ENCODE measurements around the gene ZNF44. TPM values are rescaled to one million over a fixed set of nuclear protein-coding genes. Genes with fewer than 3 reads are reported as not detected.

ZNF44 gene
- total and polyA plus RNA-seq, 2 of the 13 experiments (the other 11 are each of a cell fraction or from before 2014, with no cell fraction given): 6.9 to 15.7 TPM

- TF ChIP-seq ZNF883 (CRISPR knock-in tag; IDR thresholded peaks at IDR 0.05; ENCODE audit: not compliant biosample characterization) (peak; percentile 86), MTF2 (CRISPR knock-in tag; IDR thresholded peaks at IDR 0.05; ENCODE audit: borderline replicate concordance) (no peak), ZNF552 (CRISPR knock-in tag; IDR thresholded peaks at IDR 0.05; ENCODE audit: borderline replicate concordance) (no peak), CAMTA2 (CRISPR knock-in tag; IDR thresholded peaks at IDR 0.05; ENCODE audit: borderline replicate concordance) (0 out of 2 replicates have a peak, but pooled peaks have one; percentile 7), ZNF713 (CRISPR knock-in tag; IDR thresholded peaks at IDR 0.05) (0 out of 2 replicates have a peak, but pooled peaks have one; percentile 78), ZNF878 (CRISPR knock-in tag; IDR thresholded peaks at IDR 0.05) (peak; percentile 60; the same call in 1 of the 2 replicates), ZNF747 (CRISPR knock-in tag; IDR thresholded peaks at IDR 0.05; ENCODE audit: borderline replicate concordance) (peak; percentile 49; the same call in 1 of the 2 replicates), MED13 (CRISPR knock-in tag; IDR thresholded peaks at IDR 0.05) (peak; percentile 44; the same call in 1 of the 2 replicates), MTERF4 (CRISPR knock-in tag; IDR thresholded peaks at IDR 0.05) (no peak), RNF2 (conservative IDR thresholded peaks at IDR 0.05; ENCODE audit: low read depth) (no peak), TCF12 (IDR thresholded peaks at IDR 0.05) (no peak), TCF12 (CRISPR knock-in tag; IDR thresholded peaks at IDR 0.05) (no peak), FOXK2 (IDR thresholded peaks at IDR 0.05) (no peak), AGO2 (optimal IDR thresholded peaks at IDR 0.05; ENCODE audit: low read depth, low read length) (peak; percentile 96), XRCC5 (optimal IDR thresholded peaks at IDR 0.05; ENCODE audit: low read length) (peak; percentile 86), MYPOP (CRISPR knock-in tag; IDR thresholded peaks at IDR 0.05) (peak; percentile 69; the same call in 1 of the 2 replicates), PHF21A (CRISPR knock-in tag; IDR thresholded peaks at IDR 0.05) (peak; percentile 30; the same call in 1 of the 2 replicates), ZNF280B (CRISPR knock-in tag; IDR thresholded peaks at IDR 0.05; ENCODE audit: borderline replicate concordance) (0 out of 2 replicates have a peak, but pooled peaks have one; percentile 2), GABPB1 (CRISPR knock-in tag; IDR thresholded peaks at IDR 0.05) (peak; percentile 90), KDM6A (CRISPR knock-in tag; IDR thresholded peaks at IDR 0.05; ENCODE audit: low read depth) (no peak), HNRNPLL (IDR thresholded peaks at IDR 0.05; ENCODE audit: low read depth, low read length, poor library complexity, severe bottlenecking) (peak; percentile 50), ARNT (IDR thresholded peaks at IDR 0.05) (no peak), IKZF4 (CRISPR knock-in tag; IDR thresholded peaks at IDR 0.05; ENCODE audit: borderline replicate concordance, low read depth, not compliant biosample characterization) (peak; percentile 83), RAD21 (CRISPR knock-in tag; IDR thresholded peaks at IDR 0.05) (peak; percentile 34; the same call in 1 of the 2 replicates), FOSL2 (CRISPR knock-in tag; IDR thresholded peaks at IDR 0.05) (peak; percentile 7; the same call in 1 of the 2 replicates), RBFOX2 (IDR thresholded peaks at IDR 0.05; ENCODE audit: low read depth, low read length) (peak; percentile 90)
Observed at GRCh38 chr19:12294249-12295158, at the start of gene ZNF44 (continued).

Measured in HepG2 (cell line).